GM21423 (cell line): Measurements from ENCODE around the gene PEPD.
"Not testable (repeated sequence)": the region's sequence is repeated elsewhere in the genome, so short reads cannot be mapped to it uniquely, and the experiment has no call there.

Experiments used
- ATAC-seq: cut with Tn5 transposase; IDR thresholded peaks from one replicate; pipeline ENCODE4 v1.9.1; 2021; ENCODE audit warnings: mild to moderate bottlenecking, moderate library complexity; ENCODE audit not compliant: unreplicated experiment

PEPD gene

DNA sequence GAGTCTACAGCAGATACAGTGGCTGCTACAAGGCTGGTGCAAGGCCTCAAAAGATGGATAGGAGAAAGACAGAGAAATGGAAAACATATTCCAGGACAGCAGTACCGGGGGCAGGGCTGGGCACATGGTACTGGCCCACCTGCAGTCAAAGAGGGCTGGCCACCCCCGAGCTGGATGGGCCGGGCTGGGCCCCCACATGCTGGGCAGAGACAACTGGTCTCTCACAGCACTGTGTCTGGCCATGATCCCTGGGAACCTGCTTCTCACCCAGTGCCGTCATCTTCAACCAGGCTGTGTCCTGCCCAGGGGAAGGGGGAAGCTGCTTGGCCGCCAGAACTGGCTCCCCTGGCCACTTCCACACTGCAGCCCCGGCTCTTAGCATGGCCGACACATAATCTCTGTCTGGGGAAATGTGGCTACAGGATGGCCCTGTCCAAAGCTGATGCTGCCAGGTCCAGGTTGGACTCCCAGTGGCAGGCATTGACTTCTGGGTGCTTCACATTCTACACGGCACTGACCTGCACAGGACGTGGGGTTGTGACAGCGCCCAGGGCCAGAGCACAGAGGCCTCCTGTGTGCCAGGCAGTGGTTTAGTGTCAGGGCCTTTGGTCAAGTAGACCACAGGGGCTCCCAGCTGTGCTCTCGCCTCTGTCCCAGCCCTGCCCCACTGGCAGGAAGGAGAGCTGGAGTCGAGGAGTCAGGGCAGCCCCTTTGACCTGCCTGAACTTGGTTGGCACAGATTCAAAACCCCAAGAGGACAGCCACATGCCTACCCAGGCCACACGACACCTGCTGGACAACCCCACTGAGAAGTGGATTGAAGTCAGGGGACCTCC lies 21.7 kb downstream of the PEPD start:
- ATAC-seq: no peak

DNA sequence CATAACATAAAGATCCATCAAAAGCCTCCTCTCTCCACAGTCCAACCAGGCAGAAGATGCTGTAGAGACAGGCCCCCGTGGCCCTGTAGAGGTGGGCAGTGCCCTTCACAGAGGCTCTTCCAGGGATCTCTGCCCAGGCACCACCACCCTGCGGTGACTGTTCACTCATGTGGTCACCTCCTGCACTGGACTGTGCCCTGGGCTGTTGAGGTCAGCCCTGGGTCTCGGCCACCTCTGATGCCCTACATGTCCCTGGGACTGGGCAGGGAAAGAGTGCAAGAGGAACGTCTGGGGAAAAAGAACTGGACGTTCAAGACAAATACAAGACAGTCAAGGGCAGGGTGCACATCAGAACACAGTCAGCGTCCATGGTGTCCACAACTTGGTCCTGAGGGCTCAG lies 22.3 kb downstream of the PEPD start:
- no peak for ATAC-seq

DNA sequence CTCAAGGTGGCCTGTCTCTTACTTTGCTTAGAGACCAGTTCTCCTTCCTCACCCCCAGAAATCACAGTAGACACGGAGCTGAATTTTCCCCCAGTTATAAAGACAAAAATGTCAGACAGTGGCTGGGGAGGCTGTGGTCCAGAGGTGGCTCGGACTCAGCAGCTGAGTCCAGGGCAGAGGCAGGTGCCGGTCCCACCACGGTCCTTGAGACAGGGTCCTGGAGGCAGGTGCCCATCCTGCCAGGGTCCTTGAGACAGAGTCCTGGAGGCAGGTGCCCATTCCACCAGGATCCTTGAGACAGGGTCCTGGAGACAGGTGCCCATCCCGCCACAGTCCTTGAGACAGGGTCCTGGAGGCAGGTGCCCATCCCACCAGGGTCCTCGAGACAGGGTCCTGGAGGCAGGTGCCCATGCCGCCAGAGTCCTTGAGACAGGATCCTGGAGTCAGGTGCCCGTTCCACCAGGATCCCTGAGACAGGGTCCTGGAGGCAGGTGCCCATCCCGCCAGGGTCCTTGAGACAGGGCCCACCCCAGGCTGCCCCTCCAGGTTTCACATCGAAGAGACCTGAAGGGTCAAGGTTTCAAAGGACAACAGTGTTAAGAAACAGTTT lies 23.1 kb downstream of the PEPD start:
- no peak for ATAC-seq

DNA sequence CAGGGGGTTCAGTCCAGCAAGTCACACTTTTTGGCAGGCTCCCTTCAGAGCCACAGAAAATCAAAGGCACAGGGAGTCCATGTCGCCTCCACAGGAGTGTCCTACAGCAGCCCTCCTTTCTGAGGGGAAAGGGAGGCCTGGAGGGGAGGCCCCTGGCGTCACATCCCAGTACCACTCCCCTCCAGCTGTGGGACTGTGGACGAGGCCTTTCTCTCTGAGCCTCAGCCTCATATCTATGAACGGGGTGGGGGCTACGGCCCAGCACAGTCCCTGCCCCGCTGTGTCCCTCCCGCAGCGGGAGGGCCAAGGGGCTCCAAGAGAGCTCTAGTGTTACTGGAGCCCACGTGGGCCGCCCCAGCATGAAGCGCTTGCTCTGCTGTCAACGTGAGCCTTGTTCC lies 23.8 kb downstream of the PEPD start:
- ATAC-seq: no peak

DNA sequence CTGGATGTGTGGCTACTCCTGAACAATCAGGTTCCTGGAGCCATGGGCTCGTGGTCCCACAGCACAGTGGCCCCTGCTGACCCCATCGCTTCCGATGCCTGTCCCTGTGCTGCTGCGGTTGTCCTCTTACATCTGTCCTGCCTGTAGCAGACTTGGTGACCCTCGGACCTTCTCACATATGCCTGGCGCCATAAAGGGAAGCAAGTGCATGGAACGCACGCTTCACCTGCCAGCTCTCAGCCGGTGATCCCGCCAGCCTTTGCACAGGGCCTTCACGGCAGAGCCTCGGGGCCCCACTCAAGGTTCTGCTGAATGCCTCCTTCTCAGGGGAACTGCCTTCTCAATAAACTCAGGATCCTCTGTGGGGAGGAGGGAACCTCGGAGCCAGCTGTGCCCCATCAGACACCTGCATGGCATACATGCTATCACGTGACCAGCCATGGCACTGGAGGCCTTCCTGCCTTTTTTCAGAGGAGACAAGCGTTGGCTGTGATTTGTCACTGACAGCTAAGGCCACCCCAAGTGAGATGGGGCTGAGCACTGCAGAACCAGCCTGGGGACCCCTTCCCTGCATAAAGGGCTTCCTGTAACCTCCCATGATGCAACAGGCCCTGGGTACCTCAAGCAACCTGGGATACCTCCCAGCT lies 24.3 kb downstream of the PEPD start:
- ATAC-seq: no peak

DNA sequence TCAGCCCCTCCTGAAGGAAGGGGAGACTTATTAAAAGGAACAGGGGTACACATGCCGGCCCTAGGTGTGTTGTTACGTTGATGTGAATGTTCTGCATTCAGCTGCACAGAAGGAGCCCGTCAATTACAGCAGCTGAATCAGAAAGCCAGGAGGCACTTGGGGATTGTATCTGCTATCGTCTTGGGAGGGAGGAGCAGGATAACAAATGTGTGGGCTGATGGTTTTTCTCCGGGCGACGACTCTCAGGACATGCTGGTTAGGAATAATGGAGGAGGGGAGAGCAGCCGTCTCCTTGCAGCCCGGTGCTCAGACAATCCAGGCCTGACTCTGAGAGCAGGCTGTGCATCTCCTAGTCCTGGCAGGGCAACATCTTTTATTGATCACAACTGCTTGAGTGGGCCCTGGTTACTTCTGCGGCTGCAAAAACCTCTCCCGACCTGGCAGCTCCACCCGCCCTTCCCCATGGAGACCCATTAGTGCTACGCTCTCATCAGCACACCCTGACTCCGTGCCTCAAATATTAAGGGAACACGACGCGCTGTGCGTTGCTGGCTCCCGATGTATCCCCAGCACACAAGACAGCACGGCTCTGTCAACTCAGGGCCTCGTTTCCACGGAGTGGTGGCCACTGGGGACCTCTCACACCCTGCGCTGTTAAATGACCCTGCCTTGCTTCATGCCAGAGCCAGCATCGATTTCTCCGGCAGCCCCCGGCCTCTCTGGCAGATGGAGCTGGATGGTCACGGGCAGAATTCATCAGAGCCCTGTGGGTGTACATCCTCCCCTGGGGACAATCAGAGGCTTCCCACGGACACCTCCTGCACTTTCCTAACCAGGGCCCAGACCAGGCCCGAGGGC lies 25.3 kb downstream of the PEPD start:
- no peak for ATAC-seq

DNA sequence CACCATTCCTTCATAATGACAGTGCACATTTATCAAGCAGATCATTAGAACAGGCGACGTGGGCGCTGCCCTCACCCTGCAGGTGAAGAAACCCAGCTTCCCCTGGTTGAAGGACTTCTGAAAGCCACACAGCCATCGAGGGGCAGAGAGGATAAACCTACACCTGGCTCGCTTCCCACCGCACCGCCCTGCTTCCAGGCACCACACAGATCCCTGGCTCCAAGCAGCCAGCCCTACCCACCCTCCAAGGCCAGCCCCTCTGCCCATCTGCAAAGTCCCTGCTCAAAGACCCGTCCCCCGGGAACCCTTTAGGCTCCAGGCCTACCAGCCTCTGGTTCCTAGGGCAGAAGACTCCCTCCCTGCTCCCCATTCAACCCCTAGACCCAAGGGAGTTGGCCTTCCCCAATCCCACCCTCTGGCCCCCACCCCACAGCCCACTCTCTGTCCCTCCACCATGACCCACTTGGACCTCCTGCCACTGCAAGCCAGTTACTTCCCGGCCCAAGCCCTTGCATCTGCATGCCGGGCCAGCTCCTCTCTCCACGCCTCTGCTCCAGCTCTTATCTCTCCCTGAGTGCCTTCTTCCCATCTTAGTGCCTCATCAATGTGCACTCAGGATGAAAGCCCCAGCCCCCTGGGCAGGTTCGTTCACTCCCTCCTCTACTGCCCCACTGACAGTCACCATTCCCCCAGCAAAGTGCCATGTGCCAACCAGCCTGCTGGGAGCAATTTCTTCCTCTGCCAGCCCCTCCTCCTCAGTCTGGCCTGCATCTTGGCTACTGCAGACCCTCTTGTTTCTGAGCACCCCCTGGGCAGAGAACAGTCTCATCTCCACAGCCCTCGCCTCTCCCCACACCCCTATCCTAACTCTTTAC lies 28.0 kb downstream of the PEPD start:
- no peak for ATAC-seq

DNA sequence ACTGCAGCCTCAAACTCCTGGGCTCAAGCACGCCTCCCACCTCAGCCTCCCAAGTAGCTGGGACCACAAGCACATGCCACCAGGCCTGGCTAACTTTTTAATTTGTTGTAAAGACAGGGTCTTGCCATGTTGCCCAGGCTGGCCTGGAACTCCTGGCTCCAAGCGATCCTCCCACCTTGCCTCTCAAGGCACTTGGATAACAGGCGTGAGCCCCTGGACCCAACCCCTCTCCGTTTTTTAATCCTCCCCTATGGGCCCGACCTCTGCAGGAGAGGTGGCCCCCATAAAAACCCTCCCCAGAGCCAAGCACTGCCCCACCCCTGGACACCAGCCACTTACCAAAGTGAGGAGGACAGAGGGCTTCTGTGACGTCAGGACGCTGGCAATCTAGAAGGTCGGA lies 28.6 kb downstream of the PEPD start:
- ATAC-seq: no peak

DNA sequence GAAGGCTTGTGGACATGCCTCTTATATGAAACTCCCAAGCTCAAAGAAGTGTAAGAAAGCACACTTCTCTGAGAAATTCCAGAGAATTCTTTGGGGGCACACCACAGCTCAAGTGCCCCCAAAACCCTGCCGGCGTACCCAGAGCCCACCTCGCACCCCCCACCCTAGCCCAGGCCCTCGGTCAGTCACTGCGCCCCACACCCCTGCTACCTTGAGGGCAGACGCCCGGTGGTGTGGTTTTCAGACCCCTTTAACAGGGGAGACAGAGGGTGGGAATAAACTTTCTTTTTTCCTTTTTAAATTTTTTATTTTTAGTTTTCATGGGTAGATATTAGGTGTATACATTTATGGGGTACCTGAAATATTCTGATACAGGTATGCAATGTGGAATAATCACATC lies 29.5 kb downstream of the PEPD start:
- ATAC-seq: no peak

DNA sequence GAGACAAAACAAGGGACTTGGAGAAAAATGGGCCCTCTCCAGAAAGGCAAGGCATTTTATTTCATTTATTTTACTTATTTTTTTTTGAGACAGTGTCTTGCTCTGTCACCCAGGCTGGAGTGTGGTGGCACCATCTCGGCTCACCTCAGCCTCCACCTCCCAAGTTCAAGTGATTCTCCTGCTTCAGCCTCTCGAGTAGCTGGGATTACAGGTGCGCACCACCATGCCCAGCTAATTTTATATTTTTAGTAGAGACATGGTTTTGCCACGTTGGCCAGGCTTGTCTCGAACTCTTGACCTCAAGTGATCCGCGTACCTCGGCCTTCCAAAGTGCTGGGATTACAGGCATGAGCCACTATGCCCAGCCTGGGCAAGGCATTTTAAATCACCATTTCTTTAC lies 31.0 kb downstream of the PEPD start:
- not testable (repeated sequence) for ATAC-seq

DNA sequence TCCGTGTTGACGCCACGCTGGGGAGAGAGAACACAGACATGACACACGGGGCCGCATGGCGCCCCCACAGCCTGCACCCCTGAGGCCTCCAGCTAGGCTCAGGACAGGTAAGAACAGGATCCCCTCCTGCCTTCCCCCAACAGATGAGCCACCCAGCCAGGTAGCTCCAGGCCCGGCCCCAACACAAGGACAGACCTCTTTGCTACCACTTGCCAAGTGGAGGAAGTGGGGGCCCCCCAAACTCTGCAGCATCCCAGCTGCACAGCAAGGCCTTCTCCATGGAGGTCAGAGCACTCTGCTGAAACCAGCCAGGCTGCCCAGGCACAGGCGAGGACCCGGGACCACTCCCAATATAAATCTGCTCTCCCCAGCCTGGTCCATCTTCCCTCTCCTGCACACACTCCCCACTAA lies 31.5 kb downstream of the PEPD start:
- no peak for ATAC-seq

DNA sequence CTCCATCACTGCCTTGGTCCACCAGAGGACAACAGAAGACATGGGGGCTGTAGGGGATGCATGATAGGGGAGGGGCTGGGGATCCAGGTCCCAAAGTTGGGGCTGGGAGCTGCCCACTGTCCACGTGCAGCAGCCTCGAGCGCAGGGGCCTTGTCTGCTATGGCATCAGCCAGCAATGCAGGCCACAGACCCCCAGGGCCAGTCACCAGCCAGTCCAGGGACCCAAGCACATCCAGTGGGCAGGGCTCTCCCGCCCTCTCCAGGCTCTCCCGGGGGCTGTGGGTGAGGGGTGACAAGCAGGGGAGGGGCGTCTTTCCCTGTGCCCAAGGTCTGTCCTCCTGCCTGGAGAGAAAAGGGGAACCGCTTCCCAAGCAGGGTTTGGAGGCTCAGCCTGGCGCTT lies 32.8 kb downstream of the PEPD start:
- no peak for ATAC-seq

DNA sequence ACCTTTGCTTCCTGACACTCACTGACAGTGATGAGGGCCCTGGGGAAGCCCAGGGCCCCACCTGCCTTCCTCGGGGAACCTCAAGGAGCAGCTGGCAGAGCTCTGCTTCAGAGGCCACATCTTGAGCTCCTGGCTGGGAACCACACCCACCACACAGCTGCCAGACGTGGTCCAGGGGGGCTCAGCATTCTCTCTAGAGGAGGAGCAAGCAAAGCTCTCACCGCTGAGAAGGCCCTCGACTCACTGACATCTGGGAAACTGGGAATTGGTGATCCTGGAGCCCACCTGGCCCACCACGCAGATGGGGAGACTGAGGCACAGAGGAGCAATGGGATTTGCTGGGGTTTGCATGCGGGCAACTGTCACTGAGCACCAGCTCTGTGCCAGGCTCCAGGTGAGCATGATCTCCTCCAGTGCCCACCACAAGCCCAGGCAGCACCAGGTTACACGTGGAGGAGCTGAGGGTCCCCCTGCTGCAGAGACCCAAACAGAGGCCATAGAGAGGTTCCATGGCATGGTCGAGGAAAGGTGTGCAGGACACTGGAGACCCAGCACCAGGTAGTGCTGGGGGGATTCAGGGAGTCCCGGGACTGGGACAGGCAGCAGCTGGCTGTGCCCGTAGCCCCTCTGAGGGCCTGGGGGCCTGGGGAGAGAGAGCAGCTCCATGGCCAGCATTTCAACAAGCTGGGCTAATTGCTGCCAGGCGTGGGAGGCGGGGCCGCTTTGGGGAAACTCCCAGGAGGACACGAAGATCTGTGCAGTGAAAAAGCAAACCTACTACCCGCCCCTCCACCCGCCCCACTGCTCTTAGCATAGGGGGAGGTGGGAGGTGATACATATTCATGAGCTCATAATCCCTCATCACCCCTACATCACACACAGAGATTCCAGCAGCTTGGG lies 33.4 kb downstream of the PEPD start:
- ATAC-seq: no peak

DNA sequence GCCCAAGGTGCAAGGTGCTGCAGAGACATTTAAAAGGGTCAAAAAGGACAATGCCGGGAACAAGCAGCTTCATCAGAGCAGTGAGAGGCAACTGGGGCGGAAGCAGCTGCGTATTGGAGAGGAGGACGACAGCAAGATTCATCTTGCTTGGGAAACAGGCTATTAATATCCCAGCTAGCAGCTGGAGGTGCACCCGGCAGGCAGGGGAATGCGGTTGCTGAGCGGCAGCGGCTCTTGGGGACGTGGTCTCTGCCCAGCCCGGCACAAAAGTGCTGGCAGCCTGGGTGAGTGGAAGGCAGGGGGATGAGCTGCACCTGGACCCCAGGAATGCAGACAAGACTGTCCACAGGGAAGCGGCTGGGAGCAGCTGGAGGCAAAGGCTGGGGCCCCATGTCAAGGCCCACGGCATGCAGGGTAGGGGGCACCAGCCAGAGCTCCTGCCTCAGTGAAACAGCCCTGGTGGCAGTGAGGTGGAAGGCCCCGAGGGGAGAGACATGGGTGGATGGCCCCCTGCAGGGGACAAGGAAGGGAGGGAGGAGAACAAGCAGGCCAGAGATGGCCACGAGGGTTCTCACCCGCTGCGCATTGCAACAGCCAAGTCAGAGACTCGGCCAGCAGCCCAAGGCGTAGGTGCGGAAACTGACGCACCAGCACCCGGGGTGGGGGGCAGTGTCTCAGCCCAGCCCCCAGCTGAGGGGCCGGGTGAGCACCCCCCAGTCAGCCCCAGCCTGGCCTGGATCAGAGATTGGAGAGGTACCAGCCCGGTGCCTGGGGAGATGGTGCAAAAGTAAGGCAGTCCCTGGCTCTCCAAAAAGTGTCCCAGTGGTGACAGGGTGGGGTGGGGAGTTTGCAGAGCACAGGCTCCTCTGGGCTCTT lies 34.4 kb downstream of the PEPD start:
- ATAC-seq: no peak

DNA sequence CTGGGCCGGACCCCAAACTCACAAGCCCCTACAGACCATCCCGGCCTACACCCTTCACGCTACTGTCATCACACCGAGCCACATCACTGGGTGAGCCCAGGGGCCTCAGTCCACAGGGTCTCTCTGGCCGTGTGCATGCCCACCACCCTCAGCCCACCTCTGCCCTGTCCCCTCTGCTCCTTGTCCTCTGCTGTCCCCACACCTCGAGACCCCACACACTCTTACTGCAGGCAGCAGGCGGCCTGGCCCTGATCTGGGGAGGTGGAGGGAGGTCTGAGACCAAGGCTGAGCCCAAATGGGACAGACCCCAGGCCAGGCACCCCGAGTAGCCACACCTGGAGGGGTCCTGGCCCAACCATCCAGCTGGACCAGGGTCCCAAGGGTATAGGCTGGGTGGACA lies 35.2 kb downstream of the PEPD start:
- ATAC-seq: no peak

DNA sequence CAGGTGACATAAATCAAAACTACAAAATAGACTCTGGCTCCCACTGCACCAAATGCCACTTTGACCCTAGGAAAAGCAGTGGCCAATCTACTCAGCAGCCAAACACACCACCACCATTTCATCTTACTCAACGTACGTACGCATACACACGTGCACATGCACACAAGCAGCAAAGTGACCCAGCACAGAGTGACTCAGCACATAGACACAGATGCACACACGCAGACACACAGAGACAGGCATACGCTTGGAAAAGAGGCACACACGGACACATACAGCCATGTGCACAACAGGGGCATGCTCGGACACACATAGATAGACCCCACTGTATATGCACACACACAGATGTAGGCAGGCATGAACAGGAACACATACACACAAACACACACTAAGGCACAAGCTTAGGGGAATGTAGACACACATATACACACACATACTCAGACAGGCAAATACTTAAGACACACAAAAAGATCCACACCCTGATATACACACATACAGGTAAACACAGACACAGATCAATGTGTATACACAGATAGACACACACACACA lies 37.3 kb downstream of the PEPD start:
- ATAC-seq: no peak

DNA sequence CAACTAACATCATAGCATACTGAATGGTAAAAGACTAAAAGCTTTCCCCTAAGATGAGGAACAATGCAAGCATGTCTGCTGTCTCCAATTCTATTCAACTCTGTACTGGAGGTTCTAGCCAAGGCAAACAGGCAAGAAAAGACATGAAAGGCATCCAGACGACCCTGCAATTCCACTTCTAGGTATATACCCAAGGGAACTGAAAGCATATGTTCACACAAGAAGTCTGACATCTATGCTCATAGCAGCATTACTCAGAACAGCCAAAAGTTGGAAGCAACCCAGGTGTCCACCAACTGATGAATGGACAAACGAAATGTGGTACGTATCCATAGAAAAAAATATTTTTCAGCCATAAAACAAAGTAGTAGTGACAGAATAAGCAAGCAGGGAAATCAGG lies 39.1 kb downstream of the PEPD start:
- ATAC-seq: no peak

DNA sequence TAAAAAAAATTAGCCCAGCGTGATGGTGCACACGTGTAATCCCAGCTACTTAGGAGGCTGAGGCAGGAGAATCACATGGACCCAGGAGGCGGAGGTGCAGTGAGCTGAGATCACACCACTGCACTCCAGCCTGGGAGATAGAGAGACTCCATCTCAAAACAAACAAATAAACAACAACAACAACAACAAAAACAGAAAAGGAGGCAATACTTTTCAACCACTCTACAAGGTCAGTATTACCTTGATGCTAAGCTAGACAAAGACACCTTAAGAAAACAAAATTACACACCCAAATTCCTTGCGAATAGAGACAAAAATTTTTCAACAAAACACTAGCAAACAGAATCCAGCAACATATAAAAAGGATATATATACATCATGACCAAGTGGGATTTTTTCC lies 39.7 kb downstream of the PEPD start:
- no peak for ATAC-seq
